Hepatocyte (in vitro differentiated cells): ENCODE data around the gene CCDC9B. TPM values are rescaled to one million over a fixed set of nuclear protein-coding genes. Genes with fewer than 3 reads are reported as not detected.

Experiments
- DNase-seq: peaks from one replicate; pipeline ENCODE4 v3.0.0-alpha.2; 2016; ENCODE audit warnings: low spot score
- H2AFZ ChIP-seq: fragments of 200-600 bp; sonication (generic); 2 replicates; pipeline ENCODE4 v1.6.0; 2016; ENCODE audit warnings: antibody characterized with exemption, mild to moderate bottlenecking
- H3K27ac ChIP-seq: fragments of 200-600 bp; sonication (generic); 2 replicates; pipeline ENCODE4 v1.5.1; 2016; ENCODE audit warnings: mild to moderate bottlenecking
- H3K27me3 ChIP-seq: fragments of 200-600 bp; sonication (generic); 2 replicates; pipeline ENCODE4 v1.6.1; 2016
- H3K36me3 ChIP-seq: fragments of 200-600 bp; sonication (generic); replicated peaks from 2 replicates; pipeline ENCODE4 v1.5.1; 2016; ENCODE audit warnings: low read depth; ENCODE audit not compliant: insufficient read depth
- H3K4me1 ChIP-seq: fragments of 200-600 bp; sonication (generic); 2 replicates; pipeline ENCODE4 v1.5.1; 2016; ENCODE audit warnings: mild to moderate bottlenecking, moderate library complexity; ENCODE audit not compliant: insufficient read depth
- H3K4me2 ChIP-seq: fragments of 200-600 bp; sonication (generic); 2 replicates; pipeline ENCODE4 v1.6.0; 2016
- H3K4me3 ChIP-seq: fragments of 200-600 bp; sonication (generic); 2 replicates; pipeline ENCODE4 v1.5.1; 2016; ENCODE audit warnings: mild to moderate bottlenecking
- H3K79me2 ChIP-seq: fragments of 200-600 bp; sonication (generic); 2 replicates; pipeline ENCODE4 v1.6.0; 2017; ENCODE audit warnings: mild to moderate bottlenecking
- H3K9me2 ChIP-seq: fragments of 200-600 bp; sonication (generic); replicated peaks from 2 replicates; pipeline ENCODE4 v1.6.0; 2017; ENCODE audit warnings: mild to moderate bottlenecking; ENCODE audit not compliant: insufficient read depth
- H3K9me3 ChIP-seq: fragments of 200-600 bp; sonication (generic); 2 replicates; pipeline ENCODE4 v1.5.1; 2016; ENCODE audit warnings: low read depth, mild to moderate bottlenecking
- H4K20me1 ChIP-seq: fragments of 200-600 bp; sonication (generic); 2 replicates; pipeline ENCODE4 v1.6.0; 2016; ENCODE audit warnings: mild to moderate bottlenecking; ENCODE audit not compliant: insufficient read depth, poor library complexity, severe bottlenecking
- CTCF ChIP-seq: fragments of 200-600 bp; sonication (generic); IDR thresholded peaks from 2 replicates; pipeline ENCODE4 v1.5.1; 2016; ENCODE audit warnings: antibody characterized with exemption, mild to moderate bottlenecking; ENCODE audit not compliant: poor library complexity
- EZH2 ChIP-seq: fragments of 200-600 bp; sonication (generic); IDR thresholded peaks from 2 replicates; pipeline ENCODE4 v1.6.1; 2016; ENCODE audit warnings: antibody characterized with exemption, mild to moderate bottlenecking, borderline replicate concordance
- EZH2phosphoT487 ChIP-seq: fragments of 200-600 bp; sonication (generic); IDR thresholded peaks from one replicate; pipeline ENCODE4 v1.6.1; 2018; ENCODE audit warnings: antibody characterized with exemption, mild to moderate bottlenecking, low read depth, moderate library complexity; ENCODE audit not compliant: unreplicated experiment, severe bottlenecking
- WGBS: methylation state at CpG from one replicate; pipeline ENCODE4 v1.1.6; 2016; ENCODE audit warnings: low lambda C conversion rate; ENCODE audit errors: missing lambda C conversion rate; 5-methylcytosine and 5-hydroxymethylcytosine counted together
- polyA plus RNA-seq: library from polyadenylated mRNA; unstranded; fragments of >200 nt; fragmentation: Nextera tagmentation; extraction: Ambion mirVana; gene quantifications from 2 replicates; pipeline ENCODE4 v1.2.1, GENCODE V29; 2016
- total RNA-seq: library from RNA; depleted of rRNA; stranded (reverse); fragments of >200 nt; gene quantifications from 2 replicates; pipeline ENCODE4 v1.2.3, GENCODE V29; 2014

CCDC9B gene
- total and polyA plus RNA-seq, 2 experiments from 2014 or later, result 4.0 to 7.6 TPM

- Histone ChIP-seq H3K79me2 (no peaks in the 10 kb centered on the region), H3K27ac (no peak overlapping the region), H3K9me3 (no peaks in the 10 kb centered on the region), H4K20me1 (no peaks in the 10 kb centered on the region), H3K27me3 (peaks cover 30% of the 10 kb centered on the region), H2AFZ (no peak overlapping the region), H3K4me3 (no peak overlapping the region), H3K4me1 (peaks cover 19% of the 10 kb centered on the region), H3K9me2 (no peaks in the 10 kb centered on the region), H3K4me2 (no peak overlapping the region), H3K36me3 (no peaks in the 10 kb centered on the region)
- 82% methylated on average over 1 of the region's 1 CpG for WGBS
- TF ChIP-seq EZH2phosphoT487 (no peak), CTCF (no peak), EZH2 (no peak)
- DNase-seq, result no peak
Observed at GRCh38 chr15:40295297-40295696, 45.4 kb downstream of the CCDC9B start.

GRCh38 chr15:40293905-40294895 lies 46.5 kb downstream of the CCDC9B start:
- Histone ChIP-seq H3K36me3 (no peaks in the 10 kb centered on the region), H3K9me2 (no peaks in the 10 kb centered on the region), H3K27me3 (peaks cover 38% of the 10 kb centered on the region), H3K27ac (no peak overlapping the region), H3K79me2 (no peaks in the 10 kb centered on the region), H3K4me3 (no peak overlapping the region), H3K4me2 (no peak overlapping the region), H3K9me3 (no peaks in the 10 kb centered on the region), H2AFZ (no peak overlapping the region), H3K4me1 (peaks cover 19% of the 10 kb centered on the region), H4K20me1 (no peaks in the 10 kb centered on the region)
- 86% methylated on average over 20 of the region's 20 CpGs for whole genome bisulfite sequencing
- DNase-seq, result no peak
- TF ChIP-seq EZH2, result no peak
- no peak for TF ChIP-seq CTCF
- no peak for TF ChIP-seq EZH2phosphoT487

- H3K27me3 ChIP-seq, result peaks cover 45% of the 10 kb centered on the region
- no peaks in the 10 kb centered on the region for H3K79me2 ChIP-seq
- H3K4me2 ChIP-seq, result no peak overlapping the region
- no peak overlapping the region for H2AFZ ChIP-seq
- H3K27ac ChIP-seq, result no peak overlapping the region
- no peak for DNase-seq
- H3K4me3 ChIP-seq, result no peak overlapping the region
- H3K4me1 ChIP-seq, result peaks cover 19% of the 10 kb centered on the region
- H3K9me3 ChIP-seq, result no peaks in the 10 kb centered on the region
- no peak for TF ChIP-seq EZH2phosphoT487
- TF ChIP-seq CTCF, result no peak
- H3K36me3 ChIP-seq, result no peaks in the 10 kb centered on the region
- no peaks in the 10 kb centered on the region for H4K20me1 ChIP-seq
- H3K9me2 ChIP-seq, result no peaks in the 10 kb centered on the region
Observed at GRCh38 chr15:40293006-40293405, 47.7 kb downstream of the CCDC9B start.
